Posterior vena cava (tissue), 2 donors: ENCODE results near the gene KLRF1. TPM values are rescaled to one million over a fixed set of nuclear protein-coding genes. Genes with fewer than 3 reads are reported as not detected.

Experiments
- DNase-seq: peaks from one replicate; pipeline ENCODE4 v3.0.0-alpha.2; 2020; ENCODE audit warnings: low spot score
- intact Hi-C, 2 donors: fragments of 100-400 bp; cut with DNase I; formaldehyde crosslinking; loops; one replicate each; pipeline versions ENCODE4 v1.14.1 to v1.14.2; 2022 to 2023
- long read RNA-seq, 2 donors: library from polyadenylated mRNA; unstranded; transcript quantifications; one replicate each; pipeline ENCODE4 v2.0.0, GENCODE V29; 2020 to 2021
- total RNA-seq, 2 donors: library from RNA; stranded (reverse); fragmentation: NEBNext Ultra II Directional; extraction: Animal tissue kit (Norgen Biotek cat#: 25700); gene quantifications; one replicate each; pipeline ENCODE4 v1.2.1, GENCODE V29; 2021
- donor health status: DM: yes; HTN: yes; CAD: no.
- donor health status: DM: yes; HTN: yes; CAD: no.

The KLRF1 gene
- under 1 TPM; 0.33 to 0.88 TPM for total RNA-seq
- long read RNA-seq, donor 1, result 0 reads
- long read RNA-seq, donor 2, result 0 reads

GRCh38 chr12:9827209-9827888 lies at the start of gene KLRF1:
Gene KLRF1 (plus strand): TSS chr12:9827481. CDS start chr12:9827545, 64 bp downstream.
- DNase-seq, result no peak
- intact Hi-C loops, result no loop called here

DNA sequence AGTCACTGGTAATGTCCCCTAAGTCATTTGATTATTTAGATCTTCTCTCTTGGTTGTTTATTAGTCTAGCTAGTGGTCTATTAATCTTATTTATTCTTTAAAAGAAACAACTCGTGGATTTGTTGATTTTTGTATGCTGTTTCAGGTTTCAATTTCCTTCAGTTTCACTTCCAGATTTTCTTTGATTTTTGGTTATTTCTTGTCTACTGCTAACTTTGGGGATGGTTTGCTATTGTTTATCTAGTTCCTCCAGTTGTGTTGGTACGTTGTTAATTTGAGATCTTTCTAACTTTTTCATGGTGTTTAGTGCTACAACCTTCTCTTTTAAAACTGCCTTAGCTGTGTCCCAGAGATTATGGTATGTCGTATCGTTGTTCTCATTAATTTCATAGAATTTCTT lies 48.1 kb upstream of the KLRF1 start:
- intact Hi-C loops, result loop anchor here in 1 of 2 donors (5.0 kb wide), 1 partner anchor 1947 kb away; no protein-coding TSS in a partner anchor
- DNase-seq, result no peak

DNA sequence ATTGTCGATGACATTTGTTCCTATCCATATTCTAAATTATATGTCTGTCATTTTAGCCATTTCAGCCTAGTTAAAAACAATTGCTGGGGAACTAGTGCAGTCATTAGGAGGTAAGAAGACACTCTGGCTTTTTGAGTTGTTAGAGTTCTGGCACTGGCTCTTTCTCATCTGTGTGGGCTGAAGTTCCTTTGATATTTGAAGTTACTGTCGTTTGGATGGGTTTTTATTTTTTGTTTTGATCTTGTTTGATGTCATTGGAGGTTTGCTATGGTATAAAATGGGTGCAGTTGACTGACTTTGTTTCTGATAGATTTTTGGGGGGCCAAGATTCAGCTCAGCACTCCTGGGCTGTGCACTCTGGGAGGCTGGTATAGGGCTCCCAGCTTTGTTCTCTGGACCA lies 45.9 kb upstream of the KLRF1 start:
- intact Hi-C loops, result no loop called here

DNA sequence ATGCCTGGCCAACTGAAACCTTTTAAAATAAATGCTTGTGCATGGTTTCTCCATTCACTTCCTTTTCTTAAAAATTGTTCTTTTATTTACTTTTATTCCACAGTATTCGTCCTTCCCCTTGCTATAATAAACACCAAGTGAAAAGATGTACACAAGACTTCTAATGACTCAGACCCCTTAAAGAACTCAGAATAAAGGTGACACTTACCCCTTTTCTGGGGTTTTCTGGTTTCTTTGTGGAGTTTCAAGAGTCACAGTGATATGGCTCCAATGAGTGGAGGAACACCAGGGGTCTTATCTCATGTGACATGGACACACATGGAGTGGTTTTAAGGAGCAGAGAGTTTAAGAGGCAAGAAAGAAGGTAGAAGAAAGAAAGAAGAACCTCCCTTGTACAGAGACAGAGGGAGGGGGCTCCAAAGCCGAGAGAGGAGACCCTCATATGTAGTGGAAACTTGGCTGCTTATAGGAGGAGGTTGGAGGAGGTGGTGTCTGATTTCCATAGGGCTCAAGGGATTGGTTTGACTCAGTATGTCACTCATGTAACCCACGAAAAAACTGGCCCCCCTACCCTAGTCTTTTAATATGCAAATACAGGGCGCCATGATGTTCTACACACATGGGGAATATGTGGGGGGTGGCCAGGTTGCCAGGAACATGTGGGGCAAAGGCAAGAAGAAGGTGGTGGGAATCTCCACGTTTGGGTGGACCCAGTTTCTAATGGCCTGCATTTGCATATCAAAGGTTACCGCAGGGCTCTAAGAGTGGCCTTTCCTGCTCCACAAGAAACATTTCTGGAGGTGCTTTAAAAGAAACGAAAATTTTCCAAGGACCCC lies 44.5 kb upstream of the KLRF1 start:
- intact Hi-C loops, result no loop called here
- DNase-seq, result no peak

More for the DNA sequence above, 45.9 kb upstream of the KLRF1 start:
- no peak for DNase-seq

DNA sequence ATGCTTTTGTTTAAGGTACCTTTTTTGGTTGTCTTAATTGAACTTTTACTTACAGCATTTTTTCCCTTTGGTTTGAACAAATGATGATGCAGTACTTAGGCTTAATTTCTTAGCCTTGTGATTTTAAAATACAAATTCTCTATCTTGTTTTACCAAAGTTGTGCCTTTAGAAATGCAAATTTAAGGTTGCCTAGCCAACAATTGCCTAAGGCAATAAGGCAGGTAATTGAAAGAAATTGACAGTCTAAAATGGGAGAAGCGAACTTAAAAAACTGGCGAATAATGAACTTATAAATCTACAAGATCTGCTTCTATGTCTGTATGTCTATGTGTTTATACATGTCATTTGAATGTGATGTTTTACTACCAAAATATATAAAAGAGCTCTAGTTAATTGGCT lies 43.0 kb upstream of the KLRF1 start:
- DNase-seq, result no peak
- intact Hi-C loops, result no loop called here

GRCh38 chr12:9784816-9785215 lies 42.5 kb upstream of the KLRF1 start:
- intact Hi-C loops, result no loop called here
- no peak for DNase-seq

DNA sequence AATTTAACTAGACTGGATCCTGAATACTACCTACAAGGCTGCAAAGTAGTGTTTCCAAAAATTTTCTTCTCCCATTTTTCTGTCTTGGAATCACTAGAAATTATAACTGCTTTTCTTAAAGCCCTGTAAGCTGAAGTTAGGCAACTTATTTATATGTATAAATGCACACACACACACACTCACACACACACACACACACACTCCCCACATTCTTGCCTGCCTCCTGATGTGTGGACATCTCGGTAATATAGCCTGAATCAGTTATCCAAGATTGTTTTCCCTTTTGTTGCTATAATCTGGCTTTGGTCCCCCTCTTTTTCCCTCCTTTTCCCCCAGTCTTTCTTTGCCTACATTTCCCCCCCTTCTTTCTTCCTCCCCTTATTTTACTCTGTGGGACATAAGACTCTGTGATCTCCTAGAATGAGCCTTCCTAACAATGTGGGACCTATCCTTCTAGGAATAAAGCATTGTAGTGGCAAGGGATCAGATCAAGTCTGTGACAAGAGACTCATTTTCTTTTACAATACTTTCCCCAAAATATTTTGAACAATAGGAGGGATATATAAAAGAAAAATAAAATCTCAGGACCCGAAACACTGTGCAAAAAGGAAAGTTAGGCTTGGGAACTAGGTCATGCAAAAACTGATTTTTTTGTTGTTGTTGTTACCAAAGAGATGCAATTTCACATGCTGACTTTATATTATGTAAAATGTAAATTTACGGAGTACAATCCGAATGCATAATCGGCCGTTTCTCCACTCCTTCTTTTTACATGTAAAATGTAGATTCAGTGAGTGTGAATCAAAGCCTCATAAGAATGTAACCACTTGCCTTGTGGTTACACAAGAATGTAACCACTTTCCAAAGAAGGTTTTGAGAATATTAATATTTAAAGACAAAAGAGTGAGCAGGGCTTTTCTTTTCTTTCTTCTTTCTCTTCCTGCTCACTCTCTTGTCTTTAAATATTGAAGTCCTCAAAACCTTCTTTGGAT lies 40.3 kb upstream of the KLRF1 start:
- intact Hi-C loops, result no loop called here
- no peak for DNase-seq

DNA sequence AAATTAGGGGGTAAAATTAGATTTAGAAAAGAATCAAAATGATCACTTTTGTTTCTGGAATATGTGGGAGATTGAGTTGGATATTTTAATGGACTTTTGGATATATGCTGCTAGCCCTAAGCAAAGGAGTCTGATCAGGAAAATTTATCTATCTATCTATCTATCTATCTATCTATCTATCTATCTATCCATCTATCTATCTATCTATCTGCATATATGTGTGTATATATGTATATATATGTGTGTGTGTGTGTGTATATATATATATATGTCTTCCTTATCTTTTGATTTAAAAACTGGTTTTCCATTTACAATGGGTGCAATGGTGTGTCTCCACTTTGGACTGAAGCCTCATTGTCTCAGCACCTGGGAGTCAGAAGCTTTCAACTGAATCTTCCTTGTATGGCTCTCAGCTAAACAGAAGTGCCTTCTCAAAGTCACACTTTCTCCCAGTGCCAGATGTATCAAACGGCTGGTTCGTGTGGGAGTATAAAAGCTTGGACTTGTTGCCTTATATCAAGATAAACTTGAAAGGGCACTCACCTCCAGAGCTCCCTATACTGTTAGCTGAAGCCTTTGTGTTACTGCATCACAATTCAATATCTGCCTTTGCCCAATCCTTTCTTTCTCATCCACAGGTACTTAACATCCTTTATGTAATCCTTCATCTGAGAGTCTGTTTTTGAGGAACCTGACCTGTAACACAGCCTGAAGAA lies 34.9 kb upstream of the KLRF1 start:
- intact Hi-C loops, result no loop called here
- DNase-seq, result no peak

DNA sequence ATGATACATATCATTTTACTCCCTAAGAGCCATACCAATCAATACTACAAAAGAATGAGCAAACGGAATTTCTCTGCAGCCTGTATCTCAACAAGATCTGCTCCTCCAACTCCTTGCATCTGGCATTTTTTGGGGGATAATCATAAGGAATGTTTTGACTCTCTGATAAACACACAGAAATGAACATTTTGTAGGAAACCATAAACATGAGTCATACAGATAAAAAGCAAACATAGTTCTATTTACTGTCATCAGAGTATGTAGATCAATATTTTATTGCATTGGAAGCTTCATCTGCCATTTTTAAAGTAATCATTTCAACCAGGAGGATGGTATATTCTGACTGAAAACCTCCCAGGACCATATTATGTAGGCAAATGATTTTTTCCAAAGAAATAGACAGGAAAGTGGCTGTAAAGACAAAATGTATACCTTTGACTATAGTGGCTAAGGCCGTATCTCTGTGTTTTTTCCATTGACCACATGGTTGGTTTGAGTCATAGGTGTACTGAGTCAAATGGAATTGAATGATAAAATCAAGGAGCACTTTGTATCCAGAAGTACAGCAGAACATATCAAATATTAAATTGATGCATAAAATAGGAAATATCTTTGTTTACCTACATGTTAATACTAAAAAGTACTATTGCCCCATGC lies 34.2 kb upstream of the KLRF1 start:
- no peak for DNase-seq
- intact Hi-C loops, result no loop called here

DNA sequence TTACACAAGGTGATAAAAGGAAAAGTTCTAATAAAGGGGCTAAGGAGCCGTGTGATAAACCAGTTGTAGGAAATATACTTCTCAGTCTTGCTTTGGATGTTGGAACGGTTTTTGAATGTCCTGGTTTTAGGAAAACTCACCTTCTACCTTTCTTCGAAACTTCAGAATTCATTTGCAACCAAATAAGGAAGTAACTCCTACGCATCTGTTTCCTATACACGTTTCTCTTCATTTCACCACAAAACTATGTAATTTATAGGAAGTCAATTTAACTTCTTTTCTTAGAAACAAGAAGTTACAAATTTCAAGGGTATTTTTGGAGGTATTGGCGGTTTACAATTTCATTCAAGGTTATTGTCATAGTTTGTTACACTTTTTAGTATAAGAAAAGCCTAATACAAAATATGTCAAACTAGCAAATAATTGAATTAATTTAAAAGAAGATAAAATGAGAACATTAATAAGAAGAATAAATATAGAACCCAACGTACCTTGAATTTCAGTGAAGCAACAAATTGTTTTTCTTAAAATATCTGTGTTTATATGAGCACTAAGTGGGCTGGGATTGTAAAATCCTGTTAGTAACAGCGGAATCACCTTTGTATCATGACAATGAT lies 33.4 kb upstream of the KLRF1 start:
- DNase-seq, result no peak
- intact Hi-C loops, result no loop called here

GRCh38 chr12:9794484-9795093 lies 32.7 kb upstream of the KLRF1 start:
- DNase-seq, result no peak
- intact Hi-C loops, result no loop called here

GRCh38 chr12:9795945-9796344 lies 31.3 kb upstream of the KLRF1 start:
- DNase-seq, result no peak
- intact Hi-C loops, result no loop called here

GRCh38 chr12:9796346-9796745 lies 30.9 kb upstream of the KLRF1 start:
- intact Hi-C loops, result no loop called here
- no peak for DNase-seq

- intact Hi-C loops, result no loop called here
- DNase-seq, result no peak
Measured at GRCh38 chr12:9796971-9797370, 30.3 kb upstream of the KLRF1 start.

GRCh38 chr12:9797722-9798619 lies 29.3 kb upstream of the KLRF1 start:
- no peak for DNase-seq
- intact Hi-C loops, result no loop called here

GRCh38 chr12:9799961-9800360 lies 27.3 kb upstream of the KLRF1 start:
- intact Hi-C loops, result no loop called here
- DNase-seq, result no peak

- intact Hi-C loops, result no loop called here
- no peak for DNase-seq
Measured at GRCh38 chr12:9805883-9806282, 21.4 kb upstream of the KLRF1 start.
